Measurements from ENCODE around the gene FAM167B. TPM values are rescaled to one million over a fixed set of nuclear protein-coding genes. Genes with fewer than 3 reads are reported as not detected.

FAM167B gene
- total RNA-seq, result 8.1 TPM
- long read RNA-seq, partial matches to known transcripts, result 0 of 5 reads
- long read RNA-seq, other reads (novel, unspliced or antisense), result 1 of 5 reads

DNA sequence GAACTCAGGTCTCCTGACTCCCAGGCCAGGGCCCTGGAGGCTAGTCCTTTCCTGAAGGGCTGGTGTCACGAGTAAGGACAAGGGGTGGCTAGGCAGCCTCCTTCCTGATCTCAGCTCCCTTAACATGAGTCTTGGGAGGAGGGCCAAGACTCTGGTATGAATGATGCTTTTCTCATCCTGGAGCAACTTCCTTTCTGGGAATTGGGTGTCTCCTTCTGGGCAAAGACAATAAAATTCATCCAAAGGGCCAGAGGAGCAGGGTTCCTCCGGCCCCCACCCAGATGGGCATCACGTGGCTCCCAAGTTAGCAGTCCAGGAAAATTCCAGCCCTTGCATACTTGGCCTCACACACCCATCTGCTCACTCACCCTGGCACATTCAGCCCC, at the start of gene FAM167B:
TSS of gene FAM167B (plus strand) at position 335 of the 386 bp plus-strand sequence. CDS start 200 bp downstream, outside the sequence.
- intact Hi-C loops (cut with DNase I), result loop anchor here (10.0 kb wide), 1 partner anchor 48 kb away; the partner anchor contains the start of gene HDAC1
- DNase-seq (peak; percentile 61), ATAC-seq (ENCODE audit: poor library complexity) (peak; percentile 47)

DNA sequence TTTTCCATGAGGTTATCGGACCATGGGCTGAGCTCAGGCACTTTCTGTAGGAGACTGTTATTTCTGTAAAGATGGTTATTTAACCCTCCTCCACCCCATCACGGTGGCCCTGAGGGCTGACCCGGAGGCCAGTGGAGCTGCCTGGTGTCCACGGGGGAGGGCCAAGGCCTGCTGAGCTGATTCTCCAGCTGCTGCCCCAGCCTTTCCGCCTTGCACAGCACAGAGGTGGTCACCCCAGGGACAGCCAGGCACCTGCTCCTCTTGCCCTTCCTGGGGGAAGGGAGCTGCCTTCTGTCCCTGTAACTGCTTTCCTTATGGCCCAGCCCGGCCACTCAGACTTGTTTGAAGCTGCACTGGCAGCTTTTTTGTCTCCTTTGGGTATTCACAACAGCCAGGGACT, 49.2 kb upstream of the FAM167B start:
- intact Hi-C loops (cut with DNase I), result no loop called here
- ATAC-seq (ENCODE audit: poor library complexity) (no peak), DNase-seq (no peak)

DNA sequence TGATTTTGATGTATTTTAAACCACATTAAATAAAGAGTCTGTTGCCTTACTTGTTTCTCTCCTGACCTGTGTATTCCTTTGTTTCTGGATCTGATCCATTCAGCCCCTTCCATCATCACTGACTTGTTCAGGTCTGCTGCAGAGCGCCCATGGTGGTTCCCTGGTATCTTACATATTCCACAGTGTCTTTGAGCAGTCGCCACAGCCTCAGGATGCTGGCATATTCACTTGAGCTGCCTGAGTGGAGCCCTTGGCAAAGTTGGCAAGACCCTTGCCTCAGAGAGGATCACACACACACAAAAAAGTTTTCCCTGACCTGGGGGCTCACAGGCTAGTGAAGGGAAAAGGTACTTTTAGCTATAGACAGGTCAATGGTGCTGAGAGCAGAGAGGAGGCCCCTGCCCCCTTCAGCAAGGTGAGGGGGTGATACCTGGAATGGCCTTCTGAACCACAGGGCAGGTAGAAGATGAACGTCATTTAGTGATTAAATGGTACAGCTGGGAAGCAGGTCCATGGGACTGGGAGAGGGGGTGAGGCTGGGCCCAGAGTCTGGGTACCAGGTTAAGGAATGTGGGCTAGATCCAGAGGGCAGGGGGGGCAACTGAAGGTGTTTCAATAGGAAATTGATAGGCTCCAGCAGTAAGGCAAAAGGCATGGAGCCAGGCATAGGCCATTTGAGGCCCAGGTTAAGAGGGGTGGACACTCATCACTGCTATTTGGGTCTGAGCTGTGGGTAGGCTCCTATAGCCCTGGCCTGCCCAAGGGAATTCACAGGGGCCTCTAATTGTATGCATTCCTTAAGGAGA, 48.6 kb upstream of the FAM167B start:
- ATAC-seq (ENCODE audit: poor library complexity), result no peak
- intact Hi-C loops (cut with DNase I), result no loop called here
- no peak for DNase-seq

DNA sequence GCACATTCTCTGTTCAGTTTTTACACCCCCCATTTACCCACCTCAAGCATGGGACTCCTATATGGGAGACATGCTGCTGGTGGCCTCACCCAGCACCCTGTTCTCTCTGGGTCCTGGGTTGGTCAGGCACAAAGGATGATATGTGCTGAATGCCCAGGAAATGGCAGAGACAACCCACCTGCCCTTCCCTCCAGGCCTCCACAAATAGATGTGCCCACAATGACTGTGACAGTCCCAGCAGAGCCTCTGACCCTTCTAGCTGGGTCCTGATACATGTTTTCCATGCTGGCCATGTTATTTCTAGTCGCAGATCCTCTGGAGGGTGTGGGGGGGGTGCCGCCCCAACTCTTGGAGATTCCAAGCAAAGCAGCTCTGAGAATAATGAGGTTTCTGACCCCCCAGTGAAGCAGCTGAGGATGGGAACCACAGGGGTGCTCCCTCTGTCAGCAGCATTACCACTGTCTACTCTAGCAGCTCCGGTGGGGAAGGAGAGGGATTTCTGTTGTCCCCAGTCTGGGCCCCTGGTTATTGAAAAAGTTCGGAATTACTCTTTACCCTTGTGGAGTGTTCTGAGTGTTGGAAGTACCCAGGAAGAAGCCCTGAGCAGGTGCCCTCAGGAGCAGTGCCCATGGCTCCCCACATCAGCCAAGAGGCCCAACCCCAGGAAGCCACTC, 47.8 kb upstream of the FAM167B start:
- intact Hi-C loops (cut with DNase I), result no loop called here
- no peak for DNase-seq

DNA sequence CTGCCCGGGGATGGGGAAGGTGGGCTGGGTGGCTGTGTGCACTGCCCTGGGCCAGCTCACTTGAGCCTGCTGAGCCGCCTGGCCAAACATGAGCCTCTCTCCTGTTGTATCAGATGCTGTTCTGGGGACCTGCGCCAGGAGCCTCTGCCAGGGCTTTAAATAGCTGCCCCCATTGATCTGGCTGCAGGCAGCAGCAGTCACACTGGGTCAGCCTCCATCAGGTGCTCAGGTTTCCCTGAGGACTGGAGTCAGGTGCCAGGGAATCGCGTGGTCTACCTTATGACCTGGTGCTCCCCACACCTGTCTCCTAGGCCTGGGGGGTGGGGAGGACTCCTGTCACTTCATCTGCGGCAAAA, 47.3 kb upstream of the FAM167B start:
- DNase-seq, result peak; percentile 85
- intact Hi-C loops (cut with DNase I), result no loop called here
- ATAC-seq (ENCODE audit: poor library complexity), result peak; percentile 74

More for the DNA sequence above, 47.8 kb upstream of the FAM167B start:
- ATAC-seq (ENCODE audit: poor library complexity), result no peak

DNA sequence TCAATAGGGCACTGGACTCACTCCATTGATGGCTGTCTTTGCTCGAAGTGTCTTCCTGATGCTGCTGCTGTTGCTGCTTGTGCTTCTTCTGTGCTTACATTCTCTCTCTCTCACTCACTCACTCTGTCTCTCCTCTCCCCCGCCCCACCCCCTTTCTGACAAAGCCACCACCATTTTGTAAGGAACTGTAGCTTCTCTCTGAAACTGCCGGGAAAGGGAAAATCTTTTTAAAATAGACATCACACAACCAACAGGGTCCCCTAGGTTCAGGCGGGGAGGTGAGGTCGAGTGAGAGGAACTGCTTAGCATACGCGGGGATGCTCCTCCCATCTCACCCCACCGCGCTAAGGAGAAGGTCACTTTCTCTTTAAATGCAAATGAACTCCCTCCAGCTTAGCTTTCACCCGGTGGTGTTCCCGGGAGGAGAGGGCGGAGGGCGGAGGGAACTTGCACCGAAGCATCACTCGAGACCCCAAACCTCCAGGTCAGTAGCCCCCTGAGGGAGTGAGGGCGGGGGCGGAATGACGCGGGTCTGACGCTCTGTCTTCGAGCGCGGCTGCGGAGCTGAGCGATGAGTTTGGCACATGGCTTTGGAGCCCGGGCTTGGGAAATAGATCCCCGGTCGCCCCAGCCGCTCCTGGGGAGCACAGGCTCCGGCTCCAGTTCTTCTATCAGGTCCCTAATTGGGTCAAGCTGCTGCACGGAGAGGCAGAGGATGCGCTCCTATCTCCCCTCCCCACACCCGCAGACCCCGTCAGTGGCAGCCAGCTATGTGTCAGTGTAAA, 46.6 kb upstream of the FAM167B start, which contains the start of gene CCDC28B:
TSS of gene CCDC28B (plus strand) at position 370 of the 785 bp plus-strand sequence. CDS start 1,341 bp downstream, outside the sequence.
- ATAC-seq (ENCODE audit: poor library complexity) (peak; percentile 70), DNase-seq (peak; percentile 84)
- intact Hi-C loops (cut with DNase I), result no loop called here

DNA sequence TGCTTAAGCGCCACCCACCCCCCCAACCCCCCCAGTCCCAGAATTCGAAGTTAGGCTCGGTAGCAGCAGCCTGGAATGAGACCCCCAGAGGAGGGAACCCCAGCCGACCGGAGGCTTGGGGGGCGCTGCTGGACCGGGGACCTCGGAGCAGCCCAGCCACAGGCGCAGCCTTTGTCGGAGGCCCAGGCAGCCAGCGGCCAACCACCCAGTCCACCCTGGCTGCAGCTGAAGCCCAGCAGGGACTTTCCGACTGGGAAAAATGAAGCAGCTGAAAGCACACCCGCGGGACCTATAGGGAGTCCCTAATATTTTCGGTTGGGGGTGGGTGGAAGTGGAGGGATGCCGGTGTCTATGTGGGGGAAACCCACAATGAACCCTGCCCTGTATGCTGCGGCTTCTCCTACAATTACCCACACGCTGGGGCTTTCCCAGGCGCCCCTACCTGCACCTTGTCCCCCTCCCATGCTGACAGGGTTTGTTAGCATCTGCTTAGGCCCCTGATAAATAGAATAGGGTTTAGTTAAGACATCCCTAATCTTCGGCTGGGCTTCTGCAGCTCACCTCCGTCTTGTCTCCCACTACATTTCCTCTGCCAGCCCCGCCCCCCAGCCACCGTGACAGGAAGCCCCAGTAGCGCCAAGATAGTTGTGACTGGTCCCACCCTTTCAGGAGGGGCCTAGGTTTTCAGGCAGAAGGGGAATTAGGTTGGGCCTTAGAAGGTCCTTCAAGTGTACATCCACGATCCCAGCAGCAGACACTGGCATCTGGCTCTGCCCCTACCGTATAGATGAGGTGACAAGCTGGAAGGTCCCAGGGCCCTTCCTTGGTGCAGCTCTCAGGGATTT, 45.8 kb upstream of the FAM167B start:
- intact Hi-C loops (cut with DNase I), result no loop called here
- ATAC-seq (ENCODE audit: poor library complexity) (peak; percentile 56), DNase-seq (peak; percentile 82)

DNA sequence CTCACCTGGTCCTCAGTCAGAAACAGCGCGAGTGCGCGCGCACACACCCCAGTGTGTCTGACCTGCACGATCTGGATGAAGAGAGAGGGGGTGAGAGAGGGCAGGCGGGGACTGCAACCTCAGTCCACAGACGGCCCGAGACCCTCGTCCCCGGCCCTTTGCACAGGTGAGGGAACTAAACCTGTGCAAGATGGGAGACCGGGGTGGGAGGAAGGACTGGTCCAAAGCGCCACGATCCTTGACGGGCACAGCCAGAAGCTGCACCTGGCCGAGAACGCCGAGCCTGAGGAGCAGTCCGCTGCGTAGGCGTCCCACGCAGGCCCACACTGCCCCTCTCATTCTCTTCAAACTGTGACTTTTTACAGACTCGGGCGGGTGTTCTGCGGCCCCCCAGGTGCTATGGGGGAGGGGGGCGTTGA, 42.1 kb upstream of the FAM167B start:
- DNase-seq (peak; percentile 39), ATAC-seq (ENCODE audit: poor library complexity) (no peak)
- intact Hi-C loops (cut with DNase I), result no loop called here

DNA sequence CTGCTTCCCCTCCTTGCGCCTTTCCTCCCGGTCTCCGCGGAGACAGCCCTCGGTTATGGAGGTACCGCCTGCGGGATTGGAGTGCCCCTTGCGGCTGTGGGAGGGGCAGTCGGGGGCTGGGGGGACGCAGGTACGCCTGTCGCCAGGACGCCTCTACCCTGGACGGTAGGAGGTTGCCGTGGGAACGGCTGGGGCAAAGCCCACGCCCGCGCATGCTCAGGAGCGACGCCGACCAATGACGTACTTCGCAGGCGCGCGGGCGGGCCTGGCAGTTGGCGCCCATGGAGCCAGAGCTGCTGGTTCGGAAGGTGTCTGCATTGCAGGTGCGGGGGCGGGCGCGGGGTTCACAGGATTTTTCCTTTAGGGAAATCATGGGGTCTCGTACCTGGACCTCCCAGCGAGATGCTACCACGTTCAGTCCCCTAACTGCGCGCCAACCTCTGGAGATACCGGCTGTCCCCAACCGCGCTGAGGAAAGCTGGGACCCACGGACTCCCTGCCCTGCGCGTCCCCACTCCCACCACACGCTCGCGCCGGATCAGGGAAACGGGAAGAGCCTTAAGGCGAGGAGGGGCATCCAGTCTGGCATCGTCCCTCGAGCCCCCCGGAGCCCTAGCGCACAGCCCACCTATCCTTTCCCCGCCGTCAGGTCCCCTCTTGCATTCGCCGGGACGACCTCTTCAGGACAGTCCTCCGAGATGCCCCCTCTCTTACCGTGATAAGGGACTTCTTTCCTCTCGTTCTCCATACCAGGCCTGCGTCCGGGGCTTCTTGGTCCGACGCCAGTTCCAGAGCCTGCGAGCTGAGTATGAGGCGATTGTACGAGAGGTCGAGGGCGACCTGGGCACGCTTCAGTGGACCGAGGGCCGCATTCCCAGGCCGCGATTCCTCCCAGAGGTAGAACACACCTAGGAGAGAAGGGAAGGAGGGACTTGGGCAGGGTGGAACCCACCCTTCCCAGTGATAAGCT, 41.3 kb upstream of the FAM167B start, which contains the start of gene IQCC:
TSS of gene IQCC (plus strand) at position 271 of the 970 bp plus-strand sequence. CDS start at position 282, 11 bp downstream.
- ATAC-seq (ENCODE audit: poor library complexity), result peak; percentile 83
- peak; percentile 91 for DNase-seq
- intact Hi-C loops (cut with DNase I), result no loop called here

DNA sequence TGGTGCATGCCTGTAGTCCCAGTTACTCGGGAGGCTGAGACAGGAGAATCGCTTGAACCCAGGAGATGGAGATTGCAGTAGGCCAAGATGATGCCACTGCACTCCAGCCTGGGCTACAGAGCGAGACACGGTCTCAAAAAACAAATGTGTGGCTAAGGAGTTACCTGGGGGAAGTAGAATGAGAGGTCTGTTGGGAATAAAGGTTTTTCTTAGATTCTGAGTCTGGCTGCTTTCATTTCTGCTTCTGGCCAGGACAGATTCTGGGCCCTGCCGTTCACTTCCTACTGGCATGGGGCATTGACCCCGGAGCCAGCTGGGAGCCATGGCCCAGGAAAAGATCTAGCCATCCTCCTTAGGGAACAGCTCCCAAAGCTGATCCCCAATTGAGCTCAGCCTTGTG, 38.6 kb upstream of the FAM167B start:
- intact Hi-C loops (cut with DNase I), result no loop called here
- DNase-seq (no peak), ATAC-seq (ENCODE audit: poor library complexity) (no peak)

DNA sequence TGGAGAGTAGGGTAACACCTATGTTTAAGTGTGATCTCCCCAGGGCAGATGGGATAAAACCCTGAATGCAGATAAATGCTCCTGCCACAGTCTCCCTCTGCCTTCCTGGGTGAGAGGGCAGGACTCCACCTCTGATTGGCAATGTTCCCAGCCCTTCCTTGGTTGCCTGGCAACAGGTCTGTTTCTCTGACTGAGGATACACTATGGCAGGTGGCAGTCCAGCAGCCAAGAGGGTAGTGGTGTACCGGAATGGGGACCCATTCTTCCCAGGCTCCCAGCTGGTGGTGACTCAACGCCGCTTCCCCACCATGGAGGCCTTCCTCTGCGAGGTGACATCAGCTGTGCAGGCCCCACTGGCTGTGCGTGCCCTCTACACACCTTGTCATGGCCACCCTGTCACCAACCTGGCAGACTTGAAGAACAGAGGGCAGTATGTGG, 38.1 kb upstream of the FAM167B start, which contains the start of gene DCDC2B:
TSS of gene DCDC2B (plus strand) at position 199 of the 438 bp plus-strand sequence. CDS start at position 204, 5 bp downstream.
- DNase-seq (peak; percentile 60), ATAC-seq (ENCODE audit: poor library complexity) (peak; percentile 10)
- intact Hi-C loops (cut with DNase I), result no loop called here

DNA sequence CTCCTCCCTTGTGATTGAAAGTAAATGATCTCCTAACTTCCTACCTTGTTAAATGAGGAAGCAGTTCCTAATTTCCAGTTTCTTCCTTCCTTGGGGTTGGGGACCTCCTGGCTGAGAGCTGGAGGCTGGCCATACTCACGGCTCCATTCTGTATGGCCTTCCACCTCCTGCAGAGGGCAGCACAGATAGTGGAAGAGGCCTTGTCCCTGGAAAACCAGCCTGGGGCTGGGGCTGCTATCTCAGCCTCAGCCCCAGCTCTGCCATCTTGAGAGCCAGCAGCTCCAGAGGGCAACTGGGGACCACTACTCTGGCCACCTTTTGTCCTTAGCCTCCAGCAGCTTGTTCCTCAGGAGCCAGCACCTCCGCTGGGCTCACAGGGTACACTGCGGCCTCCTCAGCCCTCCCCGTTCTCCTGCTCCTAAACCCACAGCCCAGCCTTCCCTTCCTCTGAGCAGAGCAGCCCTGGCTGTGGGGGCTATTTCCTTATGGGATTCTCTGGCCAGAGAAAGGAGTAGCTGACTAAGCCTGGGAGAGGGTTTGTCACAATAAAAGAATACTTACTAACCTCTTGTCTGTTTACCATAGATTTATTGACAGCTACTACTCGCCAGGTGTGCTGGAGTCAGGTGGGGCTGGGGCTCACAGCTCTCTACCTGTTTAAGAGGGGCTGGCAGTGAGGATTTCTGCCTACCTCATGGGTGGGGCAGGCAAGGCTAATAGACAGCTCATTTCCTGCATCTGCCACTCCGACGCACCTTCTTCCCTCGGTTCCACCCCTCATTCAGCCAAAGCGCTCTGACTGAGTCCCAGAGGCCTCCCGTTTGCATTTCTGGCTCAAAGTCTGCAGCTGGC, 31.2 kb upstream of the FAM167B start:
- peak; percentile 67 for DNase-seq
- ATAC-seq (ENCODE audit: poor library complexity), result peak; percentile 66

DNA sequence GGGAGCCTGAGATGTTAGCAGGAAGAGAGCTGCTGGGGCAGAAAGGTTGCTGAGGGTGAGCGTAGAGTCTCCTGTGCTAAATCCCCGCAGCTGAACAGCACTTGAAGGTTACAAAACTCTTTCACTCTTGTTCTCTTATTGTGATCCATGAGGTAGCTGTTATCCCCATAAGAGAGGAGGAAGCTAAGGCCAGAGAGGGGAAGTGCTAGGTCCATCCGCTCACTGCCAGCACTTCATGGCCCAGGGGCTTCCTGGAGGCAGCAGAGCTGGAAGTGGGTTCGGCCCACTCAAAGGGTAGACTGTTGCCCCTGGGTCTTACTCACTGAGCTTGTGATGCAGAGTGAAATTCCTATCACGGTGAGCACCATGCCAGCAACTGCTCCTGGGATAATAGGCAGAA, 30.5 kb upstream of the FAM167B start:
- intact Hi-C loops (cut with DNase I), result loop anchor here (5.0 kb wide), 1 partner anchor 96 kb away; no protein-coding TSS in a partner anchor
- no peak for DNase-seq

More for the DNA sequence above, 31.2 kb upstream of the FAM167B start:
- intact Hi-C loops (cut with DNase I), result loop anchor here (5.0 kb wide), 1 partner anchor 96 kb away; no protein-coding TSS in a partner anchor

DNA sequence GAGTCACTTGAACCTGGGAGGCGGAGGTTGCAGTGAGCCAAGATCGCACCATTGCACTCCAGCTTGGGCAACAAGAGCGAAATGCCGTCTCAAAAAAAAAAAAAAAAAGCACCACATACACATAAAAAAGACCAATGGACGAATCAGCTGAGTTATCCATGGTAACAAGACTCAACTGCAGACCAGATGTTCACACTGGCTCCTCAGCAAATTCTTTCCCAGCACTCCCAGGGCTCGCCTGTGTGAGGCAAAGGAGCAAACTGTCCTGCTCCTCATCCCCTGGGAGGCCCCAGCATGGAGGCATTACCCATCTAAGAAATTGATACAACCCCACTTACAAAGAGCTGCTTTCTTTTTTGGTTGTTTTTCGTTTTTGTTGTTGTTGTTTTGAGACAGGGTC, 28.0 kb upstream of the FAM167B start:
- ATAC-seq (ENCODE audit: poor library complexity), result no peak
- intact Hi-C loops (cut with DNase I), result loop anchor here (5.0 kb wide), 1 partner anchor 93 kb away; no protein-coding TSS in a partner anchor

More for the DNA sequence above, 30.5 kb upstream of the FAM167B start:
- ATAC-seq (ENCODE audit: poor library complexity), result no peak

DNA sequence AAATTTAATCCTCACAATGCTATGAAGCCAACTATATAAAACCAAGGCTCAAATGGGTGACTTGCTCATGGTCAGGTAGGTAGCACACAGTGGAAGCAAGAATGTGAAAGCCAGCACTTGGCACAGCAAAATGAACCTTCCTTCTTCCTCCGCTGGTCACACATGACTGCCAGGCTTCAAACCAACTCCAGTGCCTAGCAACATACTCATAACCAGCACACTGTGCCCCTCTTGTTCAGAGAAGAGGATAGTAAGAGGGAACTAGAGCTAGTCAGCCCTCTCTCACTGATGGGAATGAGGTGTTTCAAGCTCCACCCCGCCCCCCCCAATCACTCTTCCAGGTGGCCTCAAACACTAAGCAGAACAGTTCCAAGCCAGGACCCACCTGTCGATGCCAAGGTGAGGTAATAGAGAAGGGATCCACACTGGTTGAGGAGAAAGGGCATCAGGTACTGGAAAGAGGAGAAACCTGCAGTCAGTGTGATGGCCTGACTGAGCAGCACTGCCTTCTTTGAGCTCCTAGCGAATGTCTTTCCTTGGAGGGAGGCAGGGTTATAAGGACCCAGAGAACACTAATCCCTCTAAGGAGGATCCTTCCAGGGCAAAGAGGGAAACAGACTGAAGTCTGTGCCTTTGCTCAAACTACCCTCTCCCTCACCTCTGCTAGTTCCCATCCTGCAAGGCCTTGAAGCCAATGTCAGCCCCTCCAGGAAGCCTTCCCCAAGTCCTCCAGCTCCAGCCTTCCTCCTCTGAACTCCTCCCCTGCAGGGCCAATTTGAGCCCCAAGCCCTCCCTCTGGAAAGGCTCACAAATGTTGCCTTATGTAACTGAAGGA, 26.1 kb upstream of the FAM167B start:
- DNase-seq (no peak), ATAC-seq (ENCODE audit: poor library complexity) (no peak)
- intact Hi-C loops (cut with DNase I), result no loop called here

More for the DNA sequence above, 28.0 kb upstream of the FAM167B start:
- no peak for DNase-seq

All from Right ventricle myocardium superior (tissue), 1 donor.